Measurements from ENCODE around the gene WDR86.

DNA sequence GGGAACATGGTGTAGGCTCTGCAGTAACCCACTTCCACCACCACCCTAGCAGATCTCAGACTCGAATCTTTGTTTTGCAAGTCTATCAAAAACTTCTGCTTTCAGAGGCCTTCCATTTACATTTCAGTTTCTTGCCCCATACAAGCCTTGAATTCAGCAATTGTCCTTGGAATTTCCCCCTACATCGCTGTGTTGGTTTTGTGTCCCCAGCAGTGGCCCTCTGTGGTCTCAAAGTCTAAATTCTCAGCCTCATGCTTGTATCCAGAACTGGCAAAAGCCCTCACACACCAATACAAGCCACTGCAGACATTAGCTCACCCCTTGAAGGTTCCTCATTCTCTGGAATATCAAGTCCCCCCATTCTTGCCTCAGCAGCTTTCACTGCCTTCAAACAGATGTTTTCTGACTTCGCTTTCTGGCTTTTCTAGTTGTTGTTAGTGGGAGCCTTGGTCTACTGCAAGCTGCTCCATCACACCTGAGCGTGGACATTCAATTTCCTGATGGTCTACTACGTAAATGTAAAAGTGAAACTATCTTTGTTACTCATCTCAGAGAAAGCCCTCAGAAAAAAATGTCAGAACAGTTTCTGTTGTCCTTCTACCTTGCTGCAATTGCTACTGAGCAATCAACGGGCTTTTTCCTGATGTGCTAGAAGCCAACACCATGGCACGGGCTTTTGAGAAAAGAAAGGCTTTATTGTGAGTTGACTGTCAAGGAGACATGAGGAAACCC, 70.0 kb downstream of the WDR86 start:
- TF ChIP-seq POLR2A (IDR thresholded peaks at IDR 0.05; ENCODE audit: low read length) (no peak), GATA1 (IDR thresholded peaks at IDR 0.05; ENCODE audit: low read depth, low read length) (no peak)

All from erythroblast (primary cell).